CD4-positive, alpha-beta T cell treated with Interleukin-12 subunit alpha and Interleukin-12 subunit beta, for 1 hour (primary cell): ENCODE data around the gene GREB1L.

Source experiments
- DNase-seq: peaks from one replicate; pipeline ENCODE4 v3.0.0-alpha.2; 2020

The GREB1L gene

DNA sequence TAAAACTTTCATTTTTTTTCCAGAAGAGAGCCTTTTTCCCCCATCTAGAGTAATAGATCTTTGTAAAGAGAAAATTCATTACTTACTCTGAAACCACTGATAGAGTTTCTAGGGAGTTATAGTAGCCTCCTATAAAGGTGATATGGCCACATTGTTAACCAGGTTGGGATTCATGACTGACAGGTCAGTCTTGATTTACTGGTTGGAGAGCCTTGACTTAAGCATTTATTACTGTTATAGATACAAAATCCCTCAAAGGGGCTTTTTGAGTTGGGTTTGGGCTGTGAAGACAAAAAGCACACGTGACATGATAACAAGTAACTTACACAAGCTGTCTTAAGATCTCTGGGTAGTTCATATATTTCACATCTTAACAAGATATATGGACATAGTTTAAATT, 141.0 kb downstream of the GREB1L start:
- no peak for DNase-seq

DNA sequence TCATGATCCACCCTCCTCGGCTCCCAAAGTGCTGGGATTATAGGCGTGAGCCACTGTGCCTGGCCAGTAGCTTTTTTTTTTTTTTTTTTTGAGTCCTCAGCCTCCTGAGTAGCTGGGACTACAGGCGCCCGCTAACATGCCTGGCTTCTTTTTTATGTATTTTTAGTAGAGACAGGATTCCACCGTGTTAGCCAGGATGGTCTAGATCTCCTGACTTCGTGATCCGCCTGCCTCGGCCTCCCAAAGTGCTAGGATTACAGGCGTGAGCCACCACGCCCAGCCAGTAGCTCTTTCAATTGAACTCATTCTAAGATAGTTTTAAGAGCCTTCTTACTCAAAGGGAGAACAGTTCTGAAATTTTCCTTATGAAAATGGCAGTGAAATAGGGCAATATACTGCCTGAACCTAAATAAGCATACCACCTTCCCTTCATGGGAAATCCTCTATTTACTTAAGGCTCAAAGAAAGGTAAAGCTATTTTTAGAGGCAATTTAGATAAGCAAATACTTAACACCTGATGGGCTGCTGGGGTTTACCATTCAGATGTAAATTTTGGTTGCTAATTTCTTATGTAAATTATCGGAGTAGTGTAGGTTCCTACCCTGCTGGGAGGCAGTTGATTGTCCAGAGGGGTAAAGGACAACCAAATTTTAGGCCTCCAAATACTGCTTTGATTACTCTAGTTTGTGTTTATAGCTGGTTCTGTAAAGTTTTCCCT, 144.7 kb downstream of the GREB1L start:
- no peak for DNase-seq

DNA sequence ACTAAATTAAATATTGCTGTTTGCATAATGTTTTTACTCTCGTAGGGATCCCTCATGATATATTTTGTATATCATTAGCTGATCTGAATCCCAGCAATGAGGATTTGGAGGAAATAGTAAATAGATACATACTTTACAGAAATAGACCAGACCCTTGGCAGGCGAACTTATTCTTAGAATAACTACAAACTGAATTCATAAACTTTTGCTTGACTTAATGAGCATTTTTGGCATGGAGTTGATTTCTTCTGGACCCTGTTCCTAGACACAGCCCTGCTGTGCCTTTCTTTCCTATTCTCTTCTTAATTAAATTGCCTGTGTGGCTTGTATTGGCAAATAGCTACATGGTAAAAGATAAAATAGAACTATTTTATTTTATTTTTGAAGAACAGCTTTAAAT, 145.9 kb downstream of the GREB1L start:
- DNase-seq, result no peak

DNA sequence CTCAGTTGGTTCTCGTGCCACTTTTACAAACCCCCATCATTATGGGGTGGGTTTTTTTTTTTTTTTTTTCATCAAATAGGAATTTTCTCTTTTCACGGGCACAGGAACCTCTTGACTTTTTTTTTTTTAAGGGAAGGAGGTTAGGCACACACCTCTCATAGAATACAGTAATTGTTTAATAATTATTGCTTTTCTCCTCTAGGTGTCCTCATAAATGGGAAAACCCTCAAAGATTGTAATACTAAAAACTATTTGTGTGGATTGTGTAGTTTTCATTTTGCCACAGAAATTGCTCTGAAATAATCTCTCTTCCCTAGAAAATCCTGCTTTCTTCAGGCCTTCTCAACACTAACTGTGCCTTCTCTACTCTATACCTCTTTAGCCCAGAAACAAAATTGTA, 147.3 kb downstream of the GREB1L start:
- no peak for DNase-seq

DNA sequence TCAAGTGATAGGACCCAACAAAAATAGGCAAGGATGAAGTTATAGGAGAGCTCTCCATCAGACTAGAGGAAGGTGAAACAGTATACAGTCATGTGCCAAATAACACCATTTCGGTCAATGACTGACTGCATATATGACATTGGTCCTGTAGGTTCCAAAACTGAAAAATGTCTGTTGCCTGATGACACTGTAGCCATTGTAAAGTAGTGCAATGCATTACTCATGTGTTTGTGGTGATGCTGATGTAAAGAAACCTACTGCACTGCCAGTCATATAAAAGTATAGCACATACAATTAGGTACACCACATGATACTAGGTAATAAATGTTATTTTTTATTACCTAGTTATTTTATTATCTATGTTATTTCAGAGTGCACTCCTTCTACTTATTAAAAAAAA, 147.9 kb downstream of the GREB1L start:
- no peak for DNase-seq

DNA sequence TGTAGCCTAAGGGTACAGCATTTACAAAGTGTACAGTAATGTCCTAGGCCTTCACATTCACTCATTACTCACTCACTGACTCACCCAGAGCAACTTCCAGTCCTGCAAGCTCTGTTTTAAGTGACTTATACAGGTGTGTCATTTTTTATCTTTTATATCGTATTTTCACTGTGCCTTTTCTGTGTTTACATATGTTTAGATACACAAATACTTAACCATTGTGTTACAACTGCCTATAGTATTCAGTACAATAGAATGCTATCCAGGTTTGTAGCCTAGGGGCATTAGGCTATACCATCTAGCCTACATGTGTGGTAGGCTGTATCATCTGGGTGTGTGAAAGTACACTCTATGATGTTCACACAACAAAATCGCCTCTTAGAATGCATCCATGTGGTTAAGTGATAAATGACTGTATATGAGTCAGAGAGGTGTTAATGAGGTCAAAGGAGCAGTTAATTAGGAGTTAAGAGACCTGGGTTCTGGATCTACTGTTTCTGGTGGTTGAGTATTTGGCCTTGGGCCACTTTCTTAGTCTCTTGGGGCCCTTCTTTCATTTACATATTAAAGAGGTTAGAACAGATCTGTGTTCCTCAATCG, 149.1 kb downstream of the GREB1L start:
- DNase-seq, result no peak

DNA sequence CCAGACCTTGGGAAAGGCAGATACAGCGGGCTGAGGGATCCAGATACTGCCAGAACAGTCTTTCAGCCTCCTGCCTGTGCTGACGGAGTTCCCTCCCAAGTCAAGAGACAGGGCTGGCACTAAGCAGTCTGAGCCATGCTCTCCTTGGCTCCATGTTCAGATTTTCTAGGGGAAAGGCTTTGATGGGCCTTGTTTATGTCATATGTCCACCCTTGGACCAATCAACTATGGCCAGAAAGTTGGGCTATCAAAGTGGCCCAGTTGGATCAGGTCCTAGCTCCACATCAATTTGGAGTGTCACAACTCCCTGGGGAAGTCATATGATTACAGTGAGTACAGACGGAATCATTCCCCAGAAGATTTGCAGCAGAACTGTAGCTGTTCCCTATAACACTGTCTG, 152.0 kb downstream of the GREB1L start:
- DNase-seq, result no peak

DNA sequence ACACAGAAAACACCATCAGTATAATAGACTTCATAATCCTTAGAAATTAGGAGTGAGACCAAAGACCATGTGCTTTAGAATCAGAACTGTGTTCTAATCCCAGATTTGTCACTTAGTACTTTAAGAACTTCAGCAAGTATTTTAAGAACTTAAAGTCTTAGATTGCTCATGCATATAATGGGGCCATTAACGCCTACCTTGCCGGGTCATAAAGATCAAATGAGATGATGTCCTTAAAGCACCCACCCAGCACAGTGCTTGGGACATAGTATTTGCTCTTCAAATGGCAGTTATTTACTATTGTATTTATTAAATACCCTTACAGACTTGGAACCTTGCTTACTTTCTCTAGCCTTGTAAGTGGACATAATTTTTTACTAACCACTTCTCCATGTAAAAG, 156.1 kb downstream of the GREB1L start:
- no peak for DNase-seq

DNA sequence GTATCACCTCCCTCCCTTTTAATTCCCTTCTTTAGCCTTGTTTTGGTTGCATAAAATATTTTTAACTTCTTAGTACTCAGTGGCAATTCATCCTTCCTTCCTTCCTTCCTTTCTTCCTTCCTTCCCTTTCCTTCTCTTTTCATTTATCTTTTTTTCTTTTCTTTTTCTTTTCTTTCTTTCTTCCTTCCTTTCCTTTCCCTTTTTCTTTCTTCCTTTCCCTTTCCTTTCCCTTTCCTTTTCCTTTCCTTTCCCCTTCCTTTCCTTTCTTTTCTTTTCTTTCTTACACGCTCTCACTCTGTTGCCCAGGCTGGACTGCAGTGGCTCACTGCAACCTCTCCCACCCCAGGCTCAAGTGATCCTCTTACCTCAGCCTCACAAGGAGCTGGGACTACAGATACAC, 160.2 kb downstream of the GREB1L start:
- DNase-seq, result no peak

DNA sequence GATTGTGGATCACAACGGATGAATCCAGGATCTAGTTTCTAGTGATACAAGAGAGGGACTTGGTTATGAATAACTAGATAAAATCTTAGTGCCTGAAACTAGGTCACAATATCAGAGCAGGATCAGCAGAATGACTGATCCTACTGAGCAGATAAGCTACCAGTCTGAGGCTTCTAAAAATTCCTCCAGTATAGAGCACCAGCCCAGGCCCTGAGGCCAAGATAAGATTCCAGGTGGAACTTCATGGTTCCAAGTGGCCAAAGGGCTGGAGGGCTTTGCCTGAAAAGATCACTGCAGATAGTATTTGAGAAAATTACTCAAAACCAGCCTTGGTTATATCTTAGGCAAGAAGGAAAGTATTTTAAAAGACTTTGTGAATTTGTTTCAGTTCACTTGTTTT, 162.4 kb downstream of the GREB1L start:
- DNase-seq, result no peak

DNA sequence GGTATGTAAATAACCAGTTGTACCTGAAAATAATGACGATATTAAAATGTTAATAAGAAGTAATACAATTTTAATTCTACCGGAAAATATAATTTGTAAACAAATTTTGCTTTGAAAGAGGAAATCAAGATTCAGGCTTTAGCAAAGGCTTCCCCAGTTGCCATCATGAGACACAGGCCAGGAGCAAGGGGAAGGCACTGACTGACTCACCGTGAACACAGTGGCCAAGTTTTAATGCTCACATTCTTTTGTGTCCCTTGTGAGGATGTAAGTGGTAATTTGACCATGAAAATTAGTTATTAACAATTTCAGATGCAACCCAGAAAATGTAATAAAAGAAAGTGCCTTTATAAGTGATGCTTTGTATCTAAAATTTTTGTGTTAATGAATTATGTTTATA, 164.1 kb downstream of the GREB1L start:
- no peak for DNase-seq

DNA sequence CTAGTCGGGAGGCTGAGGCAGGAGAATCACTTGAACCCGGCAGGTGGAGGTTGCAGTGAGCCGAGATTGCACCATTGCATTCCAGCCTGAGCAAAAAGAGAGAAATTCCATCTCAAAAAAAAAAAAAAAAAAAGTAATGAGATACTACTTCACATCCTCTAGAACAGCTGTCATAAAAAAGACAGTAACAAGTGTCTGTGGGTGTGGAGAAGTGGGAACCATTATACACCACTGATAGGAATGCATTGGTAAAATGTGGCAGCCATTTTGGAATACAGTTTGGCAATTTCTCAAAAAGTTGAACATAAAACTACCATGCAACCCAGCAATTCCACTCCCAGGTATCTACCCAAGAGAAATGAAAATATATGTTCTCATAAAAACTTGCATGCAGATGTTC, 166.6 kb downstream of the GREB1L start:
- no peak for DNase-seq

DNA sequence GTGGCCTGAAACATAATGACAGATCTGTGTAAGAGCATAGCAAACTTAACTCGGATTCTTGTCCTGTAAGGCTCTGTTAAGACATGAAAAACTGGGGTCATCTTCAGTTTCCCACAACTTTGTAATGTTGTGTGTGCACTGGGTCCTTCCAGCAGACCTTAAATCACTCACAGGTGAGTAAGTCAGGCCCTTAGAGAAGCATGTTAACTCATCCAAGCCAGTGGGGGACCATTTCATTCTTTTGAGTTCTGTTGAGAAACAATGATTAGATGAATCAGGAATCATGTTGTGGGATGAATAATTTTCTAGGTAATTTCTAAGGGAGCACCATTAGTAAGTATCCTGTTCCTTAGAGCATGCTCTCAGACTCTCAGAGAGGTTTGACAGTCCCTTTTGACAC, 191.4 kb downstream of the GREB1L start:
- DNase-seq, result no peak

DNA sequence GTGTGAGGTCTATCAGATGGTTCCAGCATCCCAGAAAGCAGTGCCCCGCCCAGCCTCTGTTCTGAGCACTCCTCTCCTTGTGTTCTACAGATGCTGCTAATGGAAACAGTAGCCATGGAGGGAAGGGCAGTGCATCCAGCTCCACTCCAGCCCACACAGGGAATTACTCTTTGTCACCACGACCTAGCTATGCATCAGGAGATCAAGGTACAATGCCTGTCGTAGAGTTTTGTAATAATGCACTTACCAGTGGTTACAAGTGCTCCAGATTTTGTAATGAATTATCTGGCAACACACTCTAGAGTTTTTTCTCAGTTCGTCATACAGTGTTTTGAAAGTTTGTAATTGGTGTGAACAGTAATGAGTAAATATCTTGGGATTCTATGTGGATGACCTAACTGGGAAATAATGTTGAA, 197.4 kb downstream of the GREB1L start:
- DNase-seq, result no peak

DNA sequence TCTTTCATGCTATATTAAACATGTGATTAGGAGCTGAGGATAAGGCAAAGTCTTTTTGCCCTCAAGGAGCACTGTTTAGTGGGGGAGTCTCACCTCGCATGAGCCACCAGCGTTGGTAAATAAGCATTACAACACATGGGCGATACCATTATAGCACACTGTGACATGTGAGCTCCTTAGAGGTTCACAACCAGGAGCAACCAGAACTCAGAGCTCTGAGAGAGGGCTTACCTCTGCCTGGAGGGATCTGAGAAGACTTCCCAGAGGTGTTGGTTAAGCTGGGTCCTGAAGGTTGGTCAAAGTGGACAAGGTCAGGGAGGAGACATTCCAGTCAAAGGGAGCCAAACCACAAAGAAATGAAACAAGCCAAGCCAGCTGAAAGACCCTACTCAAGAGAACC, 199.6 kb downstream of the GREB1L start:
- DNase-seq, result no peak

DNA sequence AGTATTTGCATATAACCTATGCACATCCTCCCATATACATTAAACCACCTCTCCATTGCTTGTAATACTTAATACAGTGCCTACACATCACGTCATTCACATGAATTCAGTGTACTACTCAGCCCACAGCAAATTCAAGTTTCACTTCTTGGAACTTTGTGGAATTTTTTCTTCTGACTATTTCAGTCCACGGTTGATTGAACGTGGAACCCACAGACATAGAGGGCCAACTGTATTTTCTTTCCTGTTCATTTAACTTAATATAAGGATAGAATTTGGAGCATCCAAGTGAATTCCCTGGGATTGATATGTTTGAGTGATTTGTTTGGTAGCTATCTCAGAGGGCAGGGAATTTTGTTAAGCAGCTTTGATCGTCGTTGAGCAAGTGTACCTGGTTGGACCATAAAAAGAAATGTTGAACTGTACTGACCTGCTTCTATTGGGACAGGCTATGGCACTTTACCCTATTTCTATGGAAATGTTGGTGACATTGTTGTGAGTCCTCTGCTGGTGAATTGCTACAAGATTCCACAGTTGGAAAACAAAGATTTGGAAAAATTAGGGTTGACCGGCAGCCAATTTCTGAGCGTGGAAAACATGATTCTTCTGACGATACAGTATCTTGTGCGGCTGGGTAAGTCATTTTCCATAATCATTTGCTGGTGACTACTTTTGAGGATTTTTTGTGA, 201.9 kb downstream of the GREB1L start:
- DNase-seq, result no peak

DNA sequence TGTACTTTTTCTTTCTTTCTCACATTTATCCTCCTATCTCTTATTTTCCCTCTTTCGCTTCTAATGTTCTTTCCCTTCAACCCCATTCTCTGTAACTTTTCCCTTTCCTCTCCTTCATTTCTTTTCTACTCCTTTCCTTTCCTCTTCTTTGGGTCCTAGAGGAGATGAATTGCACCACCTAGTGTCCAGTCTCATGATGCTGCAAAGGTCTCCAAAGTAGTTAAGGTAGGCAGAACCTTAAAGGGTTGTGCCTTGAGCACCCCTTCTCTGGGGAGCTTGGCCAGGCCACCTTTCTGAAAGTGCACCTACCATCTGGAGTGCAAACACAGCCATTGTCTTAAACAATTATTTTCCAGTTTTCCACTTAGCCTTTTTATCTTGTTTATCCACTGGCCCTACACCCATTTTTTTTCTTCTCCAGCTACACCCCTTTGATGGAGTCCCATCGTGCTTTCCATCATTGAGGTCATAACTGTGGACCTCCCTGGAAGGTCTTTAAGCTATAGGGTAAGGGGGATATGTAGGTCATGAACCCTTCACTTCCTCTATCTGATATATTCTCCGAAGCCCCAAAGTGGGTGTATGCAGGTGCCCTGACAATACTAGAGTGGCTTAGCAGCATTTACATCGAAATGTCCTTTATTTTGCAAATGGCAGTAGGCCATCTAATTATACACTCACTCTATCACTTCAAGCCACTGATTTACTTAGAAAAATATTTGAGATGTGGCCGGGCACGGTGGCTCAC, 202.6 kb downstream of the GREB1L start:
- DNase-seq, result no peak

DNA sequence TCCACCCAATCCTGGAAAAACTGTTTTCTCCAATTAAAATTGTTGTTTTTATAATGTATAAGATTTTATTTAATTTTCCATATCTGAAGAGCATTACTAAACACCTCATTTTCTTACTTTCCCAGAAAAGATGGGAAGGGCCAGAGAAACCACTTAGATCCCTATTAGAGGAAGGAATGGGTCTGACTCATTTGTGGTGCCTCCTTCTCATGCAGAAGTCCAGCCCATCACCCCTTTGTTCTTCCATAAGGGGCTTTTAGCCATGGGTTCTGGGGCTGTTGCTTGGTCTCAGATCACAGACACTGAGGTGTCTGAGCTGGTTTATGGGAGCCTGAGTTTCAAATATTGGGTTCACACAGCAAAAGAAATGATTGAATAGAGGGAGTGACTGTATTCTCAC, 206.3 kb downstream of the GREB1L start:
- DNase-seq, result no peak

DNA sequence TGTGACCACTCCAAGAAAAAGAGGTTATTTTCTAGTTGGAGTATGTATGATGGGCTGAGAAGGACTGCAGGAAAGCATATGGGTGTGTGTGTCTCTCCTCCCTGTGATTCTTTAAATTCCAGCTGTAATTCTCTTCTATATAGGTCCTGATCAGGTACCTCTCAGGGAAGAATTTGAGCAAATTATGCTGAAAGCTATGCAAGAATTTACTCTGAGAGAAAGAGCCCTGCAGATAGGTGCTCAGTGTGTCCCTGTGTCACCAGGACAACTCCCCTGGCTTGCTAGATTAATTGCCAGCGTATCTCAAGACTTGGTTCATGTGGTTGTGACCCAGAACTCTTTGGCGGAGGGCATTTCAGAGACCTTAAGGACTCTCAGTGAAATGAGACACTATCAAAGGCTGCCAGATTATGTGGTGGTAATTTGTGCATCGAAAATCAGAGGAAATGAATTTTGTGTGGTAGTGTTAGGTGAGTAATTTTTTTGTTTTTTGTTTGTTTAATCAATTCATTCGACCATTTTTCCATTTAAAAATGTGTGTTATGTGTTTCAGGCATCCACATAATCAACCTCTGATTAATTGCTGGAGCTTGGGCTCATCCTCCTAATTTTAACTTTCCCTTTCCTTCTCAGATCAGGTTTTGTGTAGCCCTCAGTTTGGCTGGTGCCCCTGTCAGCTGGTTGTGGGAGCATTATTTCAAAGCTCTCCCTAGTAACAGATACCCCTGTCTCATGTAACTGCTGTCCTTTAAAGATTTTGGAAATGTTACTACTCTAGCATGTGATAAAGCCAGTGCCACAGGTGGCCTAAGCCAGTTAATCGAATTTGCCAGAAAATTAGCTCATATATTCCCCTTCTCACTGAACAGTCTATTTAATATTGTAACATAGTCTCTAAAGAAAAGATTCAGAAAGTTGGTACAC, 207.6 kb downstream of the GREB1L start:
- no peak for DNase-seq

DNA sequence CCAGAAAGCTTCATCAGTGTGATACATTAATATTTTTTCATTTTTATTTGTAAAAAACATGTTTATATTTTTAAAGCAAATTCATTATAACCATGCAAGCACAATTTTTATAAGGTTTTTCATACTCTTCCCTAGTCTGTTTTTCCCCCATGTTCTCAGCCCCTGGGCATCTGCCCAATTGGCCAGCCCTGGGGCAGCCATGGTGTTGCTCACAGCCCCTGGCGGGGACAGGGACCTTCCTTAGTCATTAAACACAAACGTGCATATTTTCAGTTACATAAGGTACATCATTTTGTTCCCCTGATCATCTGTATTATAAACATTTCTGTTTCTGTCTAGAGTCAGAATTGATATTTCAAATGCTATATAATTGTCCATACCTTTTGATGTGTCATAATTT, 208.5 kb downstream of the GREB1L start:
- DNase-seq, result no peak

DNA sequence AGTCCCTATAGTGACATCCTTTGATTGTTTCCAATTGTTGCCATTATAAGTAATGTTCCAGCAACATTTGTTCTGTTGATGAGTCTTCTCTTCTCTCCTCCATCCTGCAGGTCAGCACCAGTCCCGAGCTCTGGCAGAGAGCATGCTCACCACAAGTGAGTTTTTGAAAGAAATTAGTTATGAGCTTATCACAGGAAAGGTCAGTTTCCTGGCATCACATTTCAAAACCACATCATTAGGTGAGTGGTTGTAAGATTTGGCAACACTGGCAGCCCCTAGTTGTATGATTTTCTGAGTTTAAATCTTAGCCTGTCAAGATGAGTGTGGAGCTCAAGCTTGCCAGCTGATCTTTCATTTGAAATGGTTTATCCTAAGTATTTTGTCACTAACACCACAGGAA, 208.9 kb downstream of the GREB1L start:
- DNase-seq, result no peak

DNA sequence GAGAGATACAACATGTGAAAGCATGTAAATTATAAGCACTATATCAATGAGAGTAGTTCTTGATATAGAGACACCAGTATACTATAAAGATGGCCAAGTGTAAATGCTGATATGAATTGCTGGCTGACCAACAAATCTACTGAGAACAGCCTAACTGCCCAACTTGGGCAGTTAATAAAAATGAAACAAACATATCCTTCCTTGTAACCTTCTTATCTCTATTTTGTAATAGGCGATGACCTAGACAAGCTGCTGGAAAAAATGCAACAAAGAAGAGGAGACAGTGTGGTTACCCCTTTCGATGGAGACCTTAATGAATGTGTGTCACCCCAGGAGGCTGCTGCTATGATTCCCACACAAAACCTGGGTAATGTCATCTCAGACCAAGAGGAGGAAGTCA, 209.8 kb downstream of the GREB1L start:
- no peak for DNase-seq
